Sigmoid colon (tissue), 4 donors: ENCODE results near the gene ADCY1.

Experiments used
- CTCF ChIP-seq, 4 experiments: fragments of 450-650 bp in 3 of 4; fragments of 200-600 bp in 1 of 4; IDR thresholded peaks; one replicate each; pipeline ENCODE4 v1.5.1; 2016 to 2019; ENCODE audit warnings: antibody characterized with exemption in 4 of 4, mild to moderate bottlenecking in 3 of 4, moderate library complexity in 2 of 4
- EP300 ChIP-seq, 4 donors: sonication (generic); formaldehyde crosslinking; IDR thresholded peaks; one replicate each; pipeline ENCODE4 v1.6.1; 2017; ENCODE audit warnings: antibody characterized with exemption in 4 of 4
- POLR2A ChIP-seq, 2 donors: fragments of 450-650 bp; IDR thresholded peaks; one replicate each; pipeline ENCODE4 v1.6.1; 2016; ENCODE audit warnings: antibody characterized with exemption in 2 of 2, mild to moderate bottlenecking in 2 of 2, moderate library complexity in 2 of 2
- POLR2AphosphoS5 ChIP-seq, 4 donors: sonication (generic); formaldehyde crosslinking; IDR thresholded peaks; one replicate each; pipeline ENCODE4 v1.6.1; 2017; ENCODE audit warnings: antibody characterized with exemption in 4 of 4

GRCh38 chr7:45644237-45644636 is 70.1 kb downstream of the ADCY1 start:
- no peak for TF ChIP-seq CTCF (IDR thresholded peaks at IDR 0.05)
- TF ChIP-seq POLR2A (IDR thresholded peaks at IDR 0.05): no peak
- TF ChIP-seq EP300 (IDR thresholded peaks at IDR 0.05): no peak
- TF ChIP-seq POLR2AphosphoS5 (IDR thresholded peaks at IDR 0.05): no peak
